ENCODE data around the gene CGB2. TPM values are rescaled to one million over a fixed set of nuclear protein-coding genes. Genes with fewer than 3 reads are reported as not detected.

Gene CGB2
- total RNA-seq, 1 donor from 2014 or later = 0.52 TPM

GRCh38 chr19:48991011-48991609, 40.6 kb upstream of the CGB2 start:
- Histone ChIP-seq H2AFZ (ENCODE audit: low read depth, low read length) (no peak overlapping the region), H3K27ac (ENCODE audit: low read depth, low read length) (no peak overlapping the region), H4K20me1 (ENCODE audit: insufficient read depth, low read length) (peaks cover 31% of the 10 kb centered on the region), H3K9ac (ENCODE audit: low read length) (peak overlapping the region; percentile 92), H3K4me3 (ENCODE audit: insufficient read depth, low read depth, low read length) (no peak overlapping the region), H3K36me3 (ENCODE audit: insufficient read depth, low read length) (peaks cover 3% of the 10 kb centered on the region), H3K4me2 (ENCODE audit: low read length) (peak overlapping the region; percentile 93), H3K9me3 (ENCODE audit: insufficient read depth, low read depth, low read length) (no peaks in the 10 kb centered on the region), H3K79me2 (ENCODE audit: insufficient read depth, low read length) (peaks cover 55% of the 10 kb centered on the region), H3K4me1 (ENCODE audit: insufficient read depth, low read length) (peaks cover 23% of the 10 kb centered on the region), H3K27me3 (ENCODE audit: insufficient read depth, low read length) (no peaks in the 10 kb centered on the region)
- H3K27me3 Mint-ChIP-seq (ENCODE audit: low read depth, unreplicated experiment) = no peaks in the 10 kb centered on the region
- no peak overlapping the region for H3K27ac Mint-ChIP-seq (ENCODE audit: unreplicated experiment)
- peaks cover 24% of the 10 kb centered on the region for H3K4me1 Mint-ChIP-seq (ENCODE audit: low read depth, unreplicated experiment)
- no peak for FAIRE-seq
- TF ChIP-seq EZH2 (IDR thresholded peaks at IDR 0.05; ENCODE audit: insufficient read depth, low read length) = no peak
- no peak for TF ChIP-seq CTCF (IDR thresholded peaks at IDR 0.05; ENCODE audit: insufficient read depth, low read depth, low read length)
- H3K4me3 Mint-ChIP-seq (ENCODE audit: unreplicated experiment) = peak overlapping the region; percentile 99
- peaks cover 9% of the 10 kb centered on the region for H3K36me3 Mint-ChIP-seq (ENCODE audit: low read depth, unreplicated experiment)
- no peak for DNase-seq (ENCODE audit: low read depth)
- H3K9me3 Mint-ChIP-seq (ENCODE audit: unreplicated experiment) = peaks cover 2% of the 10 kb centered on the region

GRCh38 chr19:48991873-48992580, 39.7 kb upstream of the CGB2 start:
- Histone ChIP-seq H4K20me1 (ENCODE audit: insufficient read depth, low read length) (peaks cover 35% of the 10 kb centered on the region), H3K27ac (ENCODE audit: low read depth, low read length) (peak overlapping the region; percentile 72), H3K79me2 (ENCODE audit: insufficient read depth, low read length) (peaks cover 62% of the 10 kb centered on the region), H3K9ac (ENCODE audit: low read length) (peak overlapping the region; percentile 92), H3K36me3 (ENCODE audit: insufficient read depth, low read length) (peaks cover 3% of the 10 kb centered on the region), H3K27me3 (ENCODE audit: insufficient read depth, low read length) (no peaks in the 10 kb centered on the region), H3K9me3 (ENCODE audit: insufficient read depth, low read depth, low read length) (no peaks in the 10 kb centered on the region), H3K4me1 (ENCODE audit: insufficient read depth, low read length) (peaks cover 23% of the 10 kb centered on the region), H3K4me3 (ENCODE audit: insufficient read depth, low read depth, low read length) (peak overlapping the region; percentile 80), H2AFZ (ENCODE audit: low read depth, low read length) (peak overlapping the region; percentile 63), H3K4me2 (ENCODE audit: low read length) (peak overlapping the region; percentile 93)
- H3K4me3 Mint-ChIP-seq (ENCODE audit: unreplicated experiment) = peak overlapping the region; percentile 99
- no peak for FAIRE-seq
- TF ChIP-seq EZH2 (IDR thresholded peaks at IDR 0.05; ENCODE audit: insufficient read depth, low read length) (no peak), CTCF (IDR thresholded peaks at IDR 0.05; ENCODE audit: insufficient read depth, low read depth, low read length) (no peak)
- H3K27ac Mint-ChIP-seq (ENCODE audit: unreplicated experiment) = peak overlapping the region; percentile 97
- peaks cover 24% of the 10 kb centered on the region for H3K4me1 Mint-ChIP-seq (ENCODE audit: low read depth, unreplicated experiment)
- peak; percentile 67 for DNase-seq (ENCODE audit: low read depth)
- no peaks in the 10 kb centered on the region for H3K27me3 Mint-ChIP-seq (ENCODE audit: low read depth, unreplicated experiment)
- peaks cover 2% of the 10 kb centered on the region for H3K9me3 Mint-ChIP-seq (ENCODE audit: unreplicated experiment)
- peaks cover 7% of the 10 kb centered on the region for H3K36me3 Mint-ChIP-seq (ENCODE audit: low read depth, unreplicated experiment)
